ENCODE results near the gene LIMA1. TPM values are rescaled to one million over a fixed set of nuclear protein-coding genes. Genes with fewer than 3 reads are reported as not detected.

The LIMA1 gene
- total and polyA plus RNA-seq, 9 of the 15 experiments (the other 6 are each of a cell fraction or from before 2014, with no cell fraction given): 20.2 to 37.8 (median 27.3) TPM

DNA sequence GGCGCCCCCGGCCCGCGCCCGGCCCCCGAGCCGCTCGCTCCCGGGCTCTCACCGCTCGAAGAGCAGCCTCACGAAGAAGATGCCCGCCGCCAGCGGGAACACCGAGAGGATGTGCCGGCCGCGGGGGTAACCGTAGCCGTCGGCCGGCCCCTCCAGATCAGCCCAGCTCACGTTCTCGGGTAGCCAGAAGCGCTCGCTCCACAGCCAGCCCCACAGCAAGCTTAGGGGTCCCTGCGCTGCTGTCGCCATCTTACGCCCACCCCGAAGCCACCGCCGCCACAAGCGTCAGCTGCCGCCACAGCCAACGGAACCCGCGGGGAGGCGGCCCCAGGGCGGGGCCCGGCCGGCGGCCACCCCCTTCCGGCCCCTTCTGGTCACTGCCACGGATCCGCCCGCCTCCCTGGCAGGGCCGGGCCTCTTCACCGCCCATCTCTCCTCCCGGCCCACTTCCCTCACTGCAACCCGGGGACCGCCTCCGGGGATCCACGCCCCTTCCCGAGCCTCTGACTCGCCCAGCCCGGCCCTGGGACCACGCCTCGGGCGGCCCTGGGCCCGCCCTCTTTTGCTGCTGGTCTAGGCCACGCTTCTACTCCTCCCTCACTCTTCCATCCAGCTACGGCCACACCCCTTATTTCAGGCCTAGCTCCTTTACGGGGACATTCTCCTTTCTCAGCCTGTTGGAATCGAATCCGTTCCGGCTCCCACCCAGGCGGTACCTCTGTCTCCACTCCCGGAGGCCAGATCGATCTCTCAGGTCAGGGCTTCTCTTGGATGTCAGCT is 116.1 kb downstream of the LIMA1 start, which contains the start of gene CERS5 (continued):
- TF ChIP-seq FOXP4 (CRISPR knock-in tag; IDR thresholded peaks at IDR 0.05; ENCODE audit: borderline replicate concordance) (no peak), ATF7 (IDR thresholded peaks at IDR 0.05) (peak; percentile 81), ZNF57 (CRISPR knock-in tag; IDR thresholded peaks at IDR 0.05) (no peak), SIN3A (IDR thresholded peaks at IDR 0.05; ENCODE audit: borderline replicate concordance in 2 of 2, control insufficient read depth in 1 of 2, low read depth in 2 of 2, low read length in 2 of 2) (peak; percentile 58 to 63; a peak in 2 of 4 replicates), PATZ1 (CRISPR knock-in tag; IDR thresholded peaks at IDR 0.05; ENCODE audit: borderline replicate concordance) (no peak), ZC3H8 (IDR thresholded peaks at IDR 0.05) (no peak), POLR2B (IDR thresholded peaks at IDR 0.05; ENCODE audit: low read depth, partially characterized antibody) (peak; percentile 37), CCNT2 (IDR thresholded peaks at IDR 0.05; ENCODE audit: borderline replicate concordance, extremely low read depth, insufficient read length, low read depth, low read length) (peak; percentile 90), PHF8 (IDR thresholded peaks at IDR 0.05; ENCODE audit: borderline replicate concordance, low read length) (peak; percentile 84; the same call in 1 of the 2 replicates), FOXJ3 (CRISPR knock-in tag; IDR thresholded peaks at IDR 0.05) (no peak), FOXK1 (CRISPR knock-in tag; IDR thresholded peaks at IDR 0.05; ENCODE audit: borderline replicate concordance) (peak; percentile 24; the same call in 1 of the 2 replicates)
- TF ChIP-seq, protein P1, sequence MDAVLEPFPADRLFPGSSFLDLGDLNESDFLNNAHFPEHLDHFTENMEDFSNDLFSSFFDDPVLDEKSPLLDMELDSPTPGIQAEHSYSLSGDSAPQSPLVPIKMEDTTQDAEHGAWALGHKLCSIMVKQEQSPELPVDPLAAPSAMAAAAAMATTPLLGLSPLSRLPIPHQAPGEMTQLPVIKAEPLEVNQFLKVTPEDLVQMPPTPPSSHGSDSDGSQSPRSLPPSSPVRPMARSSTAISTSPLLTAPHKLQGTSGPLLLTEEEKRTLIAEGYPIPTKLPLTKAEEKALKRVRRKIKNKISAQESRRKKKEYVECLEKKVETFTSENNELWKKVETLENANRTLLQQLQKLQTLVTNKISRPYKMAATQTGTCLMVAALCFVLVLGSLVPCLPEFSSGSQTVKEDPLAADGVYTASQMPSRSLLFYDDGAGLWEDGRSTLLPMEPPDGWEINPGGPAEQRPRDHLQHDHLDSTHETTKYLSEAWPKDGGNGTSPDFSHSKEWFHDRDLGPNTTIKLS (IDR thresholded peaks at IDR 0.05; ENCODE audit: borderline replicate concordance, low read depth): 0 out of 2 replicates have a peak, but pooled peaks have one; percentile 21
- TF ChIP-seq, protein P2, sequence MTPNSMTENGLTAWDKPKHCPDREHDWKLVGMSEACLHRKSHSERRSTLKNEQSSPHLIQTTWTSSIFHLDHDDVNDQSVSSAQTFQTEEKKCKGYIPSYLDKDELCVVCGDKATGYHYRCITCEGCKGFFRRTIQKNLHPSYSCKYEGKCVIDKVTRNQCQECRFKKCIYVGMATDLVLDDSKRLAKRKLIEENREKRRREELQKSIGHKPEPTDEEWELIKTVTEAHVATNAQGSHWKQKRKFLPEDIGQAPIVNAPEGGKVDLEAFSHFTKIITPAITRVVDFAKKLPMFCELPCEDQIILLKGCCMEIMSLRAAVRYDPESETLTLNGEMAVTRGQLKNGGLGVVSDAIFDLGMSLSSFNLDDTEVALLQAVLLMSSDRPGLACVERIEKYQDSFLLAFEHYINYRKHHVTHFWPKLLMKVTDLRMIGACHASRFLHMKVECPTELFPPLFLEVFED (CRISPR knock-in tag; conservative IDR thresholded peaks at IDR 0.05): no peak
- TF ChIP-seq, protein P3, sequence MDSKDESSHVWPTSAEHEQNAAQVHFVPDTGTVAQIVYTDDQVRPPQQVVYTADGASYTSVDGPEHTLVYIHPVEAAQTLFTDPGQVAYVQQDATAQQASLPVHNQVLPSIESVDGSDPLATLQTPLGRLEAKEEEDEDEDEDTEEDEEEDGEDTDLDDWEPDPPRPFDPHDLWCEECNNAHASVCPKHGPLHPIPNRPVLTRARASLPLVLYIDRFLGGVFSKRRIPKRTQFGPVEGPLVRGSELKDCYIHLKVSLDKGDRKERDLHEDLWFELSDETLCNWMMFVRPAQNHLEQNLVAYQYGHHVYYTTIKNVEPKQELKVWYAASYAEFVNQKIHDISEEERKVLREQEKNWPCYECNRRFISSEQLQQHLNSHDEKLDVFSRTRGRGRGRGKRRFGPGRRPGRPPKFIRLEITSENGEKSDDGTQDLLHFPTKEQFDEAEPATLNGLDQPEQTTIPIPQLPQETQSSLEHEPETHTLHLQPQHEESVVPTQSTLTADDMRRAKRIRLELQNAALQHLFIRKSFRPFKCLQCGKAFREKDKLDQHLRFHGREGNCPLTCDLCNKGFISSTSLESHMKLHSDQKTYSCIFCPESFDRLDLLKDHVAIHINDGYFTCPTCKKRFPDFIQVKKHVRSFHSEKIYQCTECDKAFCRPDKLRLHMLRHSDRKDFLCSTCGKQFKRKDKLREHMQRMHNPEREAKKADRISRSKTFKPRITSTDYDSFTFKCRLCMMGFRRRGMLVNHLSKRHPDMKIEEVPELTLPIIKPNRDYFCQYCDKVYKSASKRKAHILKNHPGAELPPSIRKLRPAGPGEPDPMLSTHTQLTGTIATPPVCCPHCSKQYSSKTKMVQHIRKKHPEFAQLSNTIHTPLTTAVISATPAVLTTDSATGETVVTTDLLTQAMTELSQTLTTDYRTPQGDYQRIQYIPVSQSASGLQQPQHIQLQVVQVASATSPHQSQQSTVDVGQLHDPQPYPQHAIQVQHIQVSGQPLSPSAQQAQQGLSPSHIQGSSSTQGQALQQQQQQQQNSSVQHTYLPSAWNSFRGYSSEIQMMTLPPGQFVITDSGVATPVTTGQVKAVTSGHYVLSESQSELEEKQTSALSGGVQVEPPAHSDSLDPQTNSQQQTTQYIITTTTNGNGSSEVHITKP (IDR thresholded peaks at IDR 0.05; ENCODE audit: partially characterized antibody): peak; percentile 63
